ENCODE measurements around the gene PHF20. TPM values are rescaled to one million over a fixed set of nuclear protein-coding genes. Genes with fewer than 3 reads are reported as not detected.

The PHF20 gene
- total and polyA plus RNA-seq, 2 of the 13 experiments (the other 11 are each of a cell fraction or from before 2014, with no cell fraction given) = 22.8 to 34.1 TPM

- TF ChIP-seq FOXP1 (IDR thresholded peaks at IDR 0.05) (no peak), FOXP1 (CRISPR knock-in tag; IDR thresholded peaks at IDR 0.05) (peak; percentile 7; the same call in 1 of the 2 replicates), FOXK1 (CRISPR knock-in tag; IDR thresholded peaks at IDR 0.05; ENCODE audit: borderline replicate concordance, low read depth) (0 out of 2 replicates have a peak, but pooled peaks have one; percentile 24), MTA1 (CRISPR knock-in tag; IDR thresholded peaks at IDR 0.05; ENCODE audit: borderline replicate concordance) (peak; percentile 45; the same call in 1 of the 2 replicates), TERF1 (CRISPR knock-in tag; IDR thresholded peaks at IDR 0.05) (no peak), ESRRA (CRISPR knock-in tag; IDR thresholded peaks at IDR 0.05; ENCODE audit: low read depth) (no peak; the same call in 1 of the 2 replicates), HMGXB4 (CRISPR knock-in tag; IDR thresholded peaks at IDR 0.05; ENCODE audit: borderline replicate concordance in 1 of 2, low read depth in 1 of 2) (peak; percentile 20 to 27; a peak in 2 of 4 replicates), HNF4A (CRISPR knock-in tag; IDR thresholded peaks at IDR 0.05) (peak; percentile 40; the same call in 1 of the 2 replicates), ZNF451 (CRISPR knock-in tag; IDR thresholded peaks at IDR 0.05) (no peak), KDM2A (CRISPR knock-in tag; IDR thresholded peaks at IDR 0.05; ENCODE audit: borderline replicate concordance, low read depth) (peak; percentile 72; the same call in 1 of the 2 replicates), NR2F1 (CRISPR knock-in tag; IDR thresholded peaks at IDR 0.05) (peak; percentile 76 to 85), EZH2 (conservative IDR thresholded peaks at IDR 0.05; ENCODE audit: low read depth, low read length) (no peak), ZNF547 (CRISPR knock-in tag; IDR thresholded peaks at IDR 0.05) (peak; percentile 59), KLF16 (CRISPR knock-in tag; IDR thresholded peaks at IDR 0.05) (peak in 1 of 2 experiments; percentile 56; a peak in 1 of 4 replicates), ZNF629 (CRISPR knock-in tag; conservative IDR thresholded peaks at IDR 0.05) (peak; percentile 43; the same call in 1 of the 2 replicates), ZNF431 (CRISPR knock-in tag; IDR thresholded peaks at IDR 0.05; ENCODE audit: borderline replicate concordance, low read depth) (no peak), GTF2F1 (IDR thresholded peaks at IDR 0.05; ENCODE audit: low read length) (no peak), PRDM10 (CRISPR knock-in tag; IDR thresholded peaks at IDR 0.05; ENCODE audit: low read depth) (0 out of 2 replicates have a peak, but pooled peaks have one; percentile 11), KMT2B (CRISPR knock-in tag; IDR thresholded peaks at IDR 0.05) (peak; percentile 22; the same call in 1 of the 2 replicates), YEATS2 (CRISPR knock-in tag; IDR thresholded peaks at IDR 0.05; ENCODE audit: borderline replicate concordance) (no peak; the same call in 1 of the 2 replicates), ZFP36 (IDR thresholded peaks at IDR 0.05; ENCODE audit: borderline replicate concordance, low read depth, low read length, partially characterized antibody) (no peak)
These were observed 27.9 kb upstream of the PHF20 start (continued) for GRCh38 chr20:35743693-35744491.
